Mesenteric fat pad (tissue), 1 donor: Measurements from ENCODE around the gene ICE1. TPM values are rescaled to one million over a fixed set of nuclear protein-coding genes. Genes with fewer than 3 reads are reported as not detected.
"Not testable (repeated sequence)": the region's sequence is repeated elsewhere in the genome, so short reads cannot be mapped to it uniquely, and the experiment has no call there.

Experiments
- DNase-seq: peaks from one replicate; pipeline ENCODE4 v3.0.0-alpha.2; 2020; ENCODE audit warnings: low spot score
- total RNA-seq: library from RNA; stranded (reverse); fragmentation: NEBNext Ultra II Directional; extraction: Animal tissue kit (Norgen Biotek cat#: 25700); gene quantifications from one replicate; pipeline ENCODE4 v1.2.1, GENCODE V29; 2021
- donor health status: DM: yes; HTN: yes; CAD: no.

Gene ICE1
- total RNA-seq, 1 donor from 2014 or later, result 26.5 TPM

GRCh38 chr5:5395093-5395492, 27.4 kb upstream of the ICE1 start:
- not testable (repeated sequence) for DNase-seq

DNA sequence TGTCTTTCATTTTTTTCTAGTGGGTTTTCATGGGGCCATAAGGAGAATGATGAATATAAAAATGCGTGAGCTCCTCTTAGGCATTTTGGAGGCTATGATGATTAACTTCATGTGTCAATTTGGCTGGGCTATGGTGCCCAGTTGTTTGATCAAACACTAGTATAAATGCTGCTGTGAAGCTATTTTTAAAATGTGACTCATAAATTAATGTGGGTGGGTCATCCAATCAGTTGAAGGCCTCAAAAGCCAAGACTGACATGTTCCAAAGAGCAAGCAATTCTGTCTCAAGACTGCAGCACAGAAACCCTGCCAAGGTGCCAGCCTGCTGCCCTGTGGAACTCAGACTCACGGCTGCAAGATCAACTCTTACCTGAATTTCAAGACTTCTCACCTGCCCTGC, 24.4 kb upstream of the ICE1 start:
- DNase-seq, result no peak

- DNase-seq, result no peak
Observed at GRCh38 chr5:5401095-5401494, 21.4 kb upstream of the ICE1 start.

- DNase-seq, result no peak
Observed at GRCh38 chr5:5403741-5404140, 18.7 kb upstream of the ICE1 start.

- no peak for DNase-seq
Observed at GRCh38 chr5:5404381-5404780, 18.1 kb upstream of the ICE1 start.

DNA sequence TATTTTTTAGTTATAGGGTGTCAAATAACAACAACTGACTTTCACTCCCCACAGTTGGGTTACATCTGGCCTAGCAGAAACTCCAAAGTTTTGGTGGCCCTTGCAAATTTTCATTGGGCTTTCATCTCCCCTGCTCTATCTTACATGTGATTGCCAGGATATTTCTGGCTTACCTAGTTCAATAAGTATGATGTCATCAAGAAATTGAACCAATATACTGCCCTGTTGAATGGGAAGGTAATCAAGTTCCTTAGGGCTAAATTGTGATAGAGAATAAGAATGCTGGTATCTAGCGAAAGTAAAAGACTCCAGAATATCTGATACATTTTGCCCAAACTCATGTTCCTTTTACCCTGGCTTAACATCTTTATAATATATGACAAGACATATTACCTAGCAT, 17.0 kb upstream of the ICE1 start:
- DNase-seq, result no peak

GRCh38 chr5:5407924-5408323, 14.6 kb upstream of the ICE1 start:
- no peak for DNase-seq

GRCh38 chr5:5409151-5409810, 13.2 kb upstream of the ICE1 start:
- no peak for DNase-seq

DNA sequence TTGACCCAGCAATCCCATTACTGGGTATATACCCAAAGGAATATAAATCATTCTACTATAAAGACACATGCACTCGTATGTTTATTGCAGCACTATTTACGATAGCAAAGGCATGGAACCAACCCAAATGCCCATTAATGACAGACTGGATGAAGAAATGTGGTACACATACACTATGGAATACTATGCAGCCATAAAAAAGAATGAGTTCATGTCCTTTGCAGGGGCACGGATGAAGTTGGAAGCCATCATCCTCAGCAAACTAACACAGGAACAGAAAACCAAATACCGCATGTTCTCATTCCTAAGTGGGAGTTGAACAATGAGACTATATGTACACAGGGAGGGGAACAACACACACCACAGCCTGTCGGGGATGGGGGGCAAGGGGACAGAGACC, 8.6 kb upstream of the ICE1 start:
- not testable (repeated sequence) for DNase-seq

- no peak for DNase-seq
Observed at GRCh38 chr5:5414999-5415398, 7.5 kb upstream of the ICE1 start.

GRCh38 chr5:5416733-5417132, 5.7 kb upstream of the ICE1 start:
- no peak for DNase-seq

DNA sequence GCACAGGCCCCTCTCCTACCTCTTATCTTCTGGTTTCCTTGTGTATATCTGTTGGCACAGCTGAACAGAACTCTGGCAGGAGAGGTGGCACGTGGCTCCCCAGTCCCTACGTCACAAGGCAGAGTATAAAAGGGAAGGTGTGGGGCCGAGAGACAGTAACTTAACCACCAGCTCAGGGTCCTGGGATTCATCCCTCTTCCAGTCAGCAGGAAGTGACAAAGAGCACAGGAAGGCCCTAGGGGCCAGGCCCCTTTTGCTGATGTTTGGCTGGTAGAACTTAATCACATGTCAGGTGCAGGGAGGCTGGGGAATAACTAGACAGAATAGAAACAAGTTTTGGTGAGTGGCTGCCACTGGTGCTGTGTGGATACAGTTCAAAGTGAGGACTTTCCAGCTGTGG, 4.5 kb upstream of the ICE1 start:
- DNase-seq, result no peak

DNA sequence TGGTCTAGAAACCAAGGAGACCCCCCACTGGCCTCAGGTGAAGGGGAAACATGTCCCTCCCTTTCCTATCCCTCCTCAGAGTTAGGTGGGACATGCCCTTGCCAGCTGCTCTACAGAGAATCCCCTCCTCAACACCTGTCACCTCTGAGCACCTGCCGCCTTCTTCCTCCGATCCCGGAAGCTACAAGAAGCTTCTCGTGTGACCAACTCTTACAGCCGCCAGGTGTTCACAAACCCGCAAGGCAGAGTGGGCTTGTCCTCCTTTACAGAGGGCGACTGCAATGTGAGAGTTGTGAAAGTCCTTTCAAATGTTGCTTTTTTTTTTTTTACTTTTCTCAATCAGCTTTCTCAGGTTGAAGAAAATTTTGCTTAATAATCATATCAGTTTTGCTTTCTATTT, 3.7 kb upstream of the ICE1 start:
- DNase-seq, result no peak

- DNase-seq, result no peak
Observed at GRCh38 chr5:5419291-5420210, 2.9 kb upstream of the ICE1 start.

- DNase-seq, result no peak
Observed at GRCh38 chr5:5420251-5420650, 2.2 kb upstream of the ICE1 start.

GRCh38 chr5:5421149-5421960, 1.1 kb upstream of the ICE1 start:
- DNase-seq, result no peak

DNA sequence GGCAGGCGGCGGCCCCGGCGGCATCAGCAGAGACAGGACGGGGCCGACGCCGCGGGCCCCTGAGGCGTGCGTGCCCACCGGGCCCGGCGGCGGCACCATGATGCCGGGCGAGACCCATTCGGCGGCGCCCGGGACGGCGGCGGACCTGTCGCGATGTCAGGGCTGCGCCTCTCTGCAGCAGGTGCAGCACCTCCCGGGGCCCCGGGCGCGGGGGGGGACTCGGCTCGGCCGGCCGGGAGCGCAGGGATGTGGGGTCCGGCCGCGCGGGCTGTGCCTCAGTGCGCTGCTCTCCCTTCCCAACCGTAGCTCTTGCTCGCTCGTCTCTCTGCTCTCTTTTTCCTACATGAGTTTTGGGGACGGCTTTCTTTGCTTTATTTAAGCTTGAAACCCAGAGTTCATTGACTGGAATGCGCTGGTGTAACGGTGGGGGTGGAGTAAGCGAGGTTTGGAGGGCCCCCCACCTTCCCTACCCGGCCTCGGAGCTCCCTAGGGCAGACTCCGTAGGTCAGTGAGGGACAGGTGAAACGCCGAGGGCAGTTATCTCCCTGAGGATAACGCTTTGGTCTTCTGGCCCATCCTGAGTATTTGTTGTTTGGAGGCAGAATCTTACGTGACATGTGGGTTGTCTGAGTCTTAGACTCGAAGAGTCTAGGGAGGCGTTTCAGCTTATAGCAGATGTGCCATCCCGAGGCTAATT, 490 bp downstream of the ICE1 start:
- DNase-seq, result no peak

GRCh38 chr5:5423586-5423985, 1.1 kb downstream of the ICE1 start:
- DNase-seq, result no peak

DNA sequence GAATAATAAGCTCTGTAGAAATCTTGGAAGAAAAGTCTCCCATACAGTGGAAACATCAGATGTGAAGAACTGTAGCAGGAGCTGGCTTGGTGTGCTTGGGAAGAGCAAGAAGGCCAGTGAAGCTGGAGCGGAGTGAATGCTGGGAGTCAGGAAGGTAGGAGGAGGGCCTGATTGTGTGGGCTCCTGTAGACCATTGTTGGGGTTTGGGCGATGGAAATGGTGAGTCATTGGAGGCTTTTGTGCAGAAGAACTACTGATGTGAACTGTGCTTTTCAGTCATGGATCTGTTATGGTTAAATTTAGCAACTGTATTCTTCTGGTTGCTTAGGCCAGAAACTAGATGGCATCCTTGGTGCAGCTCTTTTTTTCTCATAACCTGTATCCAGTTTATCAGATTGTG, 2.3 kb downstream of the ICE1 start:
- DNase-seq, result no peak

GRCh38 chr5:5430136-5430535, 7.7 kb downstream of the ICE1 start:
- DNase-seq, result no peak

GRCh38 chr5:5432020-5432707, 9.7 kb downstream of the ICE1 start:
- no peak for DNase-seq
